GM19099 (cell line): ENCODE results near the gene ANKRD30B.

ENCODE experiments used
- POLR2A ChIP-seq: IDR thresholded peaks from 3 replicates; pipeline ENCODE4 v1.6.1; 2011; ENCODE audit warnings: low read depth; ENCODE audit not compliant: insufficient read length; ENCODE audit errors: extremely low read depth

ANKRD30B gene

GRCh38 chr18:14747513-14748474, at the start of gene ANKRD30B:
TSS of gene ANKRD30B (plus strand) at chr18:14748172. CDS start at chr18:14748420, 248 bp downstream.
- TF ChIP-seq POLR2A: no peak

- no peak for TF ChIP-seq POLR2A
These were observed 1.1 kb upstream of the ANKRD30B start for GRCh38 chr18:14746897-14747296.

GRCh38 chr18:14748496-14748895, 524 bp downstream of the ANKRD30B start:
- TF ChIP-seq POLR2A: no peak

- no peak for TF ChIP-seq POLR2A
These were observed 19.5 kb downstream of the ANKRD30B start for GRCh38 chr18:14767474-14767873.

- no peak for TF ChIP-seq POLR2A
These were observed 20.3 kb downstream of the ANKRD30B start for GRCh38 chr18:14768241-14768640.

- TF ChIP-seq POLR2A: no peak
These were observed 21.4 kb downstream of the ANKRD30B start for GRCh38 chr18:14769381-14769780.

- TF ChIP-seq POLR2A: no peak
These were observed 28.8 kb downstream of the ANKRD30B start for GRCh38 chr18:14776801-14777200.

- TF ChIP-seq POLR2A: no peak
These were observed 33.7 kb downstream of the ANKRD30B start for GRCh38 chr18:14781671-14782070.

GRCh38 chr18:14784133-14784532, 36.2 kb downstream of the ANKRD30B start:
- no peak for TF ChIP-seq POLR2A

- TF ChIP-seq POLR2A: no peak
These were observed 152.5 kb downstream of the ANKRD30B start for GRCh38 chr18:14900435-14900834.
